GM12872 (cell line): ENCODE results near the gene GUCD1.

ENCODE experiments used
- TF ChIP-seq, protein P1 (sequence below): IDR thresholded peaks from 3 replicates; pipeline ENCODE4 v1.5.1; 2011; ENCODE audit warnings: low read depth, mild to moderate bottlenecking, low read length, moderate library complexity; ENCODE audit not compliant: insufficient read depth

Gene GUCD1

DNA sequence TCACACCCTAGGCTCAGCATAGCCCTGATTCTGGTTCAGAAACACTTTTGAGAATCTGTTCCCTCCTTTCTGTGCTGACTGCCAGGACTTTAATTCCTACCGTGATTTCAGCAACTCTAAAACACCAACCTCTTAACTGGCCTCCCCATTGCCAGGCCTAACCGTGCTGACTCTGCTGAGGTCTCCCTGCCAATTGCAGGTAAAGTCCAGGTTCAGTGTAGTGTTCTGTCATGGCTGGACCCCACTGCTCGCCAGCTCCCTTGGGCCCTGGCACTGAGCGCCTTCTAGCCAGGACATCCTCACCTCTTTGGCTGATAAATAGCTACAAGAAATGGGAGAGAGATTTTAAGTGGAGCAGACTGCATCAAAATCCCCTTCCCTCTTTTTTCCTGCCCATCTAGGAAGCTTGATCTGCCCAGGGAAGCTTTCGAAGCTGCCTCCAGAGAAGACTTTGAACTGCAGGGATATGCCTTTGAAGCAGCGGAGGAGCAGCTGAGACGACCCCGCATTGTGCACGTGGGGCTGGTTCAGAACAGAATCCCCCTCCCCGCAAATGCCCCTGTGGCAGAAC lies 55.1 kb downstream of the GUCD1 start:
- TF ChIP-seq, protein P1, sequence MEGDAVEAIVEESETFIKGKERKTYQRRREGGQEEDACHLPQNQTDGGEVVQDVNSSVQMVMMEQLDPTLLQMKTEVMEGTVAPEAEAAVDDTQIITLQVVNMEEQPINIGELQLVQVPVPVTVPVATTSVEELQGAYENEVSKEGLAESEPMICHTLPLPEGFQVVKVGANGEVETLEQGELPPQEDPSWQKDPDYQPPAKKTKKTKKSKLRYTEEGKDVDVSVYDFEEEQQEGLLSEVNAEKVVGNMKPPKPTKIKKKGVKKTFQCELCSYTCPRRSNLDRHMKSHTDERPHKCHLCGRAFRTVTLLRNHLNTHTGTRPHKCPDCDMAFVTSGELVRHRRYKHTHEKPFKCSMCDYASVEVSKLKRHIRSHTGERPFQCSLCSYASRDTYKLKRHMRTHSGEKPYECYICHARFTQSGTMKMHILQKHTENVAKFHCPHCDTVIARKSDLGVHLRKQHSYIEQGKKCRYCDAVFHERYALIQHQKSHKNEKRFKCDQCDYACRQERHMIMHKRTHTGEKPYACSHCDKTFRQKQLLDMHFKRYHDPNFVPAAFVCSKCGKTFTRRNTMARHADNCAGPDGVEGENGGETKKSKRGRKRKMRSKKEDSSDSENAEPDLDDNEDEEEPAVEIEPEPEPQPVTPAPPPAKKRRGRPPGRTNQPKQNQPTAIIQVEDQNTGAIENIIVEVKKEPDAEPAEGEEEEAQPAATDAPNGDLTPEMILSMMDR: no peak

DNA sequence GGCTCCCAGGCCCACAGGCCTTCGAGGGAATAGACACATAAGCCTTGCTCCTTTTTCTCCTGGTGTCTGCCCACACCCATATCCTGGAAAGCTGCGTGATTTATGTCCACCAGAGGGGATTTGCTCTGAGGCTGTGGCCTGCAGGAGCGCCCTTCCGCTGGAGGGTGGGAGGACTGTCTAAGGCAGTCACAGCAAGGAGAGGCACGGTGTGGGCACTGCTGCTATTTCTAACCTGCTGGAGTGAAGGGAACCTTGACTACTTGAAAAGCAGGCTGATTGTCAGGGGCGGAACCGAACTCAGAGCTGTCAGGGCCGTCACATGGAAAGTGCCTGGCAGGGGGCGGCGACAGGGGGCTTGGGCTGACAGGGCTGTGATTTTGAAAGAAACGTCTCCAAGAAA lies 56.1 kb downstream of the GUCD1 start:
- TF ChIP-seq, protein P1: no peak

DNA sequence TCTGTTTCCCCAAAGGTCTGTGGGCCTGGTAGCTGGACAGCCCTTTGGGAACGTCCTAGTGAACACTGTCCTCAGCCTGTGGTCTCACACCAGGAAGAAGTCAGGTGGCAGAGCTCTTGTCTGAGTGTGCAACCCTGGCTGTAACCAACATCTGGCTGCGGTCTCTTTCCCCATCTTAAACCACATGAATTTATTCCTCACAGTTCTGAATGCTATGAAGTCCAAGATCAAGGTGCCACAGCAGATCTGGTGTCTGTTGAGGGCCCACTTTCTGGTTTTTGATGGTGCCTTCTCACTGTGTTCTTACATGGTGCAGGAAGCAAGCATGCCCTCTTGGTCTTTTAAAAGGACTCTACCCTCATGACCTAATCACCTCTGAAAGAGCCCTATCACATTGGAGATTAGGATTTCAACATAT lies 57.1 kb downstream of the GUCD1 start:
- TF ChIP-seq, protein P1: no peak

DNA sequence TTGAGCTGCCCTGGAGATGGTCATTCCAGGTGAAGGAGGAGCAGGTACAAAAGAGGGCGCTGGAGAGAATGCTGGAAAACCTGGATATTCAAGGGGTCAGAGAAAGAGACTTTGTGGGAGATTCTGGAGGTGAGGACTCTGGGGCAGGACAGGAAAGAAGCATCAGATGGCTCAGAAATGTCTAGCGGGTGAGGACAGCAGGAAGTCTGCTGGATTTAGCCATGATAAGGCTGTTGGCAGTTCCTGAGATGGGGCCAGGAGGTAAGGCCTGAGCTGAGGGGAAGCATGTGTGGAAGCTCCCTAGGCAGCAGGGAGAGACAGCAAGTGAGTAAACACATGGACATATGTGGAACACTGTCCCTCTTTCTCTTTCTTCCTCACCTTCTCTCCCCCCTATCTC lies 58.3 kb downstream of the GUCD1 start:
- TF ChIP-seq, protein P1: no peak

DNA sequence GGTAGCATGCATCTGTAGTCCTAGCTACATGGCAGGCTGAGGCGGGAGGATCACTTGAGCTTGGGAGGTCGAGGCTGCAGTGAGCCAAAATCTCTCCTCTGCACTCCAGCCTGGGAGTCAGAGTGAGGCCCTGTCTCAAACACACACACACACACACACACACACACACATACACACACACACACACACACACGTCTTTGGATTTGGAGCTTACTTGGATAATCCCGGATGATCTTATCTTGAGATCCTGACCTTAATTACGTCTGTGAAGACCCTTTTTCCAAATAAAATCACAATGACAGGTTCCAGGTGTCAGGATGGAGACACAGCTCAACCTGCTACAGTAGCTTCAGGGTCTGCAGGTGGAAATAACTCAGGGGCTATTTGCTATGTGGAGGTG lies 58.7 kb downstream of the GUCD1 start:
- TF ChIP-seq, protein P1: no peak

DNA sequence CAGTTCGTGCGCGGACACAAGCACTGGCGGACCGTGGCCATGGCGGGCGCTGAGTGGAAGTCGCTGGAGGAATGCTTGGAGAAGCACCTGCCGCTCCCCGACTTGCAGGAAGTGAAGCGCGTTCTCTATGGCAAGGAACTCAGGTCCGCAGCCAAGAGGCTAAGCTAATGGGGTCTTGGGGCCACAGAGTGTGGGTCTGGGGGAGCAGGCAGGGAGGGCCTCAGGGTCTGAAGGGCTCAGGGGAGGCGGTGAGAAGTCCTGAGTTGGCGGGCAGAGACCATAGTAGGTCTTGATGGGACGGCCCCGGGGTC lies 59.6 kb downstream of the GUCD1 start:
- TF ChIP-seq, protein P1: no peak

DNA sequence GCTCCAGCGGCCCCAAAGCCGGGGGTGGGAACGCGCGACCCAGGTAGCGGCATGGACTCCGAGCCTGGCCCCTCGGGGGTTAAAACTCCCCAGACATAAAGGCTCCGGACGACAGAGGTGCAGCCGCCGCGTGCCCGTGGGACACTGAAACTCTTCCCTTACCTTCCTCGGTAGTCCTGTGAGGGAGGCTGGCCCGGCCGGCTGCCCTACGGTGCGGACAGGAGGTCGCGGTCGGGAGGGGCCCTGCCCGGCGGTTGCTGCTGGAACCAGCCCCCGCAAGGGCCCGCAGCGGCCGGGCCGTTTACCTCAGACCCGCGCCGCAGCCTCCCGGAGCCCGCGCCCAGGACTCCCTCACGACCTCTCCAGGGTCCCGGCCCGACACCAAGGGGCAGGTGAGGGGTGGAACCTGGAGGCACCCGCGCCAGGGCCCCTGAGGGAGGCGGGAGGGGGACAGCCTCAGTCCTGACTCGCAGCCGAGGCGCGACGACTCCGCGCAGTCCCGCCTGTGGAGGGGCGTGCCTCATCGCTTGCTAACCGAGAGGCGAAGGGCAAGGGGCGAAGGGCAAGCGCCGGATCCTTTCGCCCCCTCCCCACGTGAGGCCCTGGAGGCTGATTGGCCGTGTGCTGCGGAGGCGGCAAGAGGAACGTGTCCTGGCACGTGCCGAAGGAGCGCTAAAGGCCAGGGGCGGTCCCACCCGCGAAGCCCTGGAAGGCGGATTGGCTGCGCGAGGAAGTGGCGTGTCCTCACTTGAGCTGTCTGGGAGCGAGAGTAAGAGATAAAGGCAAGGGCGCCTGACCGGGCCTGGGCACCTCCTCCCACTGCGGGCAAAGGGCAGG lies 60.2 kb downstream of the GUCD1 start, which contains the start of gene UPB1:
TSS of gene UPB1 (plus strand) at position 805 of the 837 bp plus-strand sequence. CDS start 72 bp downstream, outside the sequence.
- TF ChIP-seq, protein P1: no peak
